ENCODE measurements around the gene YPEL5. TPM values are rescaled to one million over a fixed set of nuclear protein-coding genes. Genes with fewer than 3 reads are reported as not detected.

YPEL5 gene
- total RNA-seq, 4 donors from 2014 or later = 53.4 to 94.2 (median 71.4) TPM

DNA sequence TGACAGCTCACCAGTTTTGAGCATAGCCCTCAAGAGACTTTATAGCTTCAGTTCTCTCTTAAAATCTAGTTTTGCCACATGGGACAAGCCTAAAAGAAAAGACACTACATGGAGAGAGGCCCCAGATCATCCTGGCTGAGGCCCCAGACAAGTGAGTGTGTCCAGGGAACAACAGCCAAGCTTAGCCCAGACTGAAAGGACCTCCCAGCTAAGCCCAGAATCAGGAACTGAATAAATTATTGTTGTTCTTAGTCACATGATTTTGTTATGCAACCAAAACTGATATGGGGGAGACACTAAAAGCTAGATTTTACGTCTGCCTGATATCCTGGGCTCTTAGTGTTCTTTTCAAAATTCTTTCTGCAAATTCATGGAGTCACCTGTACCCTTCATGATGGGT is 55.2 kb downstream of the YPEL5 start:
- no peaks in the 10 kb centered on the region for H3K9me3 ChIP-seq
- H3K36me3 ChIP-seq = no peaks in the 10 kb centered on the region
- no peak overlapping the region for H3K4me3 ChIP-seq
- H3K4me1 ChIP-seq = peaks cover 0 to 17% (median 0%) of the 10 kb centered on the region in 4 donors
- no peak overlapping the region for H3K27ac ChIP-seq
- TF ChIP-seq, protein P1, sequence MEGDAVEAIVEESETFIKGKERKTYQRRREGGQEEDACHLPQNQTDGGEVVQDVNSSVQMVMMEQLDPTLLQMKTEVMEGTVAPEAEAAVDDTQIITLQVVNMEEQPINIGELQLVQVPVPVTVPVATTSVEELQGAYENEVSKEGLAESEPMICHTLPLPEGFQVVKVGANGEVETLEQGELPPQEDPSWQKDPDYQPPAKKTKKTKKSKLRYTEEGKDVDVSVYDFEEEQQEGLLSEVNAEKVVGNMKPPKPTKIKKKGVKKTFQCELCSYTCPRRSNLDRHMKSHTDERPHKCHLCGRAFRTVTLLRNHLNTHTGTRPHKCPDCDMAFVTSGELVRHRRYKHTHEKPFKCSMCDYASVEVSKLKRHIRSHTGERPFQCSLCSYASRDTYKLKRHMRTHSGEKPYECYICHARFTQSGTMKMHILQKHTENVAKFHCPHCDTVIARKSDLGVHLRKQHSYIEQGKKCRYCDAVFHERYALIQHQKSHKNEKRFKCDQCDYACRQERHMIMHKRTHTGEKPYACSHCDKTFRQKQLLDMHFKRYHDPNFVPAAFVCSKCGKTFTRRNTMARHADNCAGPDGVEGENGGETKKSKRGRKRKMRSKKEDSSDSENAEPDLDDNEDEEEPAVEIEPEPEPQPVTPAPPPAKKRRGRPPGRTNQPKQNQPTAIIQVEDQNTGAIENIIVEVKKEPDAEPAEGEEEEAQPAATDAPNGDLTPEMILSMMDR (IDR thresholded peaks at IDR 0.05) = no peak
- TF ChIP-seq EP300 (IDR thresholded peaks at IDR 0.05) (no peak), POLR2A (IDR thresholded peaks at IDR 0.05) (no peak)
- WGBS, 2 donors = 4 to 17% methylated on average over 1 of the region's 1 CpG
- no peaks in the 10 kb centered on the region for H3K27me3 ChIP-seq
- peak in 1 of 2 donors; percentile 47 for DNase-seq (ENCODE audit: low spot score in 2 of 2)

DNA sequence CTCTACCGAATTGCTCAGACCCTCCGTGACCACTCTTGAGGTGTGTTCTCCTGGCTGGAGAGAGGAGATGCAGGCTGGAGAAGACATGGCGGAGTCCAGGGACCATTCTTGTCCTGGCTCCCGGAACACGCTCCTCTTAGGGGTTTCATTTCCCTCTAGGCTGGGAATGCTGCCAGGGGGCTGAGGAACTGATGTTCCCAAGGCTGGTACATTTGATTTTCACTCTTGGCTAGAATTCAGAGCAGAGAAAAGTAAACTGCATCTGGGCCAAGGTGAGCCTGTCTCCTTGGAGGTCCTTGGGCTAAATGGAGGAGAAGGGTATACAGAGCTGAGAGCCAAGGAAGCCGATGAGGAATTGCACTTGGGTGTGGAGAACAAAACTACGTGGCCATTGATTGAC is 56.3 kb downstream of the YPEL5 start:
- TF ChIP-seq EP300 (IDR thresholded peaks at IDR 0.05) (no peak), POLR2A (IDR thresholded peaks at IDR 0.05) (no peak)
- TF ChIP-seq, protein P1 (IDR thresholded peaks at IDR 0.05) = no peak
- DNase-seq (ENCODE audit: low spot score in 2 of 2) = no peak
- no peak overlapping the region for H3K27ac ChIP-seq
- H3K9me3 ChIP-seq = no peaks in the 10 kb centered on the region
- no peaks in the 10 kb centered on the region for H3K36me3 ChIP-seq
- H3K27me3 ChIP-seq = no peaks in the 10 kb centered on the region
- H3K4me3 ChIP-seq = no peak overlapping the region
- peaks cover 0 to 17% (median 0%) of the 10 kb centered on the region in 4 donors for H3K4me1 ChIP-seq
- WGBS, 2 donors = 79 to 81% methylated on average over 7 of the region's 7 CpGs

GRCh38 chr2:30204281-30204680 is 57.5 kb downstream of the YPEL5 start:
- no peak overlapping the region for H3K4me3 ChIP-seq
- H3K36me3 ChIP-seq = no peaks in the 10 kb centered on the region
- WGBS, 2 donors = 85 to 88% methylated on average over 4 of the region's 4 CpGs
- no peaks in the 10 kb centered on the region for H3K27me3 ChIP-seq
- TF ChIP-seq EP300 (IDR thresholded peaks at IDR 0.05) (no peak), POLR2A (IDR thresholded peaks at IDR 0.05) (no peak)
- TF ChIP-seq, protein P1 (IDR thresholded peaks at IDR 0.05) = no peak
- peaks cover 0 to 17% (median 0%) of the 10 kb centered on the region in 4 donors for H3K4me1 ChIP-seq
- no peaks in the 10 kb centered on the region for H3K9me3 ChIP-seq
- H3K27ac ChIP-seq = no peak overlapping the region
- DNase-seq (ENCODE audit: low spot score in 2 of 2) = no peak

GRCh38 chr2:30205456-30205855 is 58.6 kb downstream of the YPEL5 start:
- no peaks in the 10 kb centered on the region for H3K36me3 ChIP-seq
- no peak overlapping the region for H3K27ac ChIP-seq
- no peaks in the 10 kb centered on the region for H3K27me3 ChIP-seq
- H3K4me1 ChIP-seq = peaks cover 0 to 17% (median 0%) of the 10 kb centered on the region in 4 donors
- H3K4me3 ChIP-seq = no peak overlapping the region
- no peaks in the 10 kb centered on the region for H3K9me3 ChIP-seq
- TF ChIP-seq POLR2A (IDR thresholded peaks at IDR 0.05) (no peak), EP300 (IDR thresholded peaks at IDR 0.05) (no peak)
- TF ChIP-seq, protein P1 (IDR thresholded peaks at IDR 0.05) = no peak
- 83% methylated on average over 1 of the region's 1 CpG for WGBS, 2 donors
- DNase-seq (ENCODE audit: low spot score in 2 of 2) = no peak

GRCh38 chr2:30206461-30207430 is 59.9 kb downstream of the YPEL5 start:
- DNase-seq (ENCODE audit: low spot score in 2 of 2) = no peak
- 74 to 77% methylated on average over 9 of the region's 9 CpGs for WGBS, 2 donors
- H3K4me3 ChIP-seq = no peak overlapping the region
- H3K9me3 ChIP-seq = no peaks in the 10 kb centered on the region
- TF ChIP-seq EP300 (IDR thresholded peaks at IDR 0.05) (no peak), POLR2A (IDR thresholded peaks at IDR 0.05) (no peak)
- TF ChIP-seq, protein P1 (IDR thresholded peaks at IDR 0.05) = no peak
- H3K27me3 ChIP-seq = no peaks in the 10 kb centered on the region
- no peak overlapping the region for H3K27ac ChIP-seq
- H3K4me1 ChIP-seq = peaks cover 0 to 16% (median 0%) of the 10 kb centered on the region in 4 donors
- H3K36me3 ChIP-seq = no peaks in the 10 kb centered on the region
